HCT116 (cell line): ENCODE results near the gene NDUFB10. TPM values are rescaled to one million over a fixed set of nuclear protein-coding genes. Genes with fewer than 3 reads are reported as not detected.

ENCODE experiments used
- ATAC-seq: fragments of 200-7000 bp; cut with Tn5 transposase; 2 replicates; pipeline ENCODE4 v1.9.1; 2020; ENCODE audit warnings: mild to moderate bottlenecking, moderate library complexity
- BruUV-seq: library from RNA; stranded (reverse); fragments of 400-500 nt; replicated peaks from 2 replicates; lab custom pipeline; 2021; lab: Mats Ljungman, UMichigan
- CTCF ChIA-PET: fragments of 300-600 bp; sonication (Branson Sonifier 250); formaldehyde crosslinking; loops from one replicate; lab custom pipeline; 2021; ENCODE audit warnings: antibody characterized with exemption; lab: Charles Lee
- POLR2A ChIA-PET: fragments of 300-600, 350-600 bp; sonication (Branson Sonifier 250); formaldehyde crosslinking; loops from one replicate; lab custom pipeline; 2021; ENCODE audit warnings: antibody characterized with exemption; lab: Charles Lee
- RAD21 ChIA-PET, 2 experiments: fragments of 300-600 bp; sonication (Branson Sonifier 250); formaldehyde crosslinking; loops; one replicate each; lab custom pipeline; 2023; ENCODE audit warnings: low total read pairs in 2 of 2; ENCODE audit not compliant: uncharacterized antibody in 2 of 2, unreplicated experiment in 2 of 2, low non-redundant PET in 1 of 2; lab: Charles Lee
- DNase-seq: peaks from one replicate; pipeline ENCODE4 v3.0.0-alpha.2; 2010; ENCODE audit warnings: low read depth, low spot score
- H2AFZ ChIP-seq: fragments of 200-600 bp; shearing (Covaris generic), sonication (generic); 2 replicates; pipeline ENCODE4 v1.6.1; 2017; ENCODE audit warnings: low read depth, mixed run types, mixed read lengths, antibody characterized with exemption, low read length; ENCODE audit not compliant: poor library complexity, severe bottlenecking
- H3K27ac ChIP-seq: 2 replicates; pipeline ENCODE4 v1.5.1; 2012; ENCODE audit warnings: low read depth, low read length
- H3K27me3 ChIP-seq: fragments of 200-600 bp; sonication (generic); 2 replicates; pipeline ENCODE4 v1.6.1; 2016; ENCODE audit warnings: mixed run types, low read length, mixed read lengths; ENCODE audit not compliant: insufficient read depth
- H3K36me3 ChIP-seq, 2 experiments: fragments of 200-500 bp in 1 of 2; fragments of 200-600 bp in 1 of 2; sonication (Bioruptor generic) in 1 of 2; sonication (generic) in 1 of 2; 2 replicates each; pipeline versions ENCODE4 v1.5.1 to v1.6.1; 2014 to 2016; ENCODE audit warnings: low read length in 2 of 2, inconsistent platforms in 1 of 2, mixed read lengths in 1 of 2, mixed run types in 1 of 2; ENCODE audit not compliant: insufficient read depth in 2 of 2, control insufficient read depth in 1 of 2
- H3K4me1 ChIP-seq, 2 experiments: fragments of 200-600 bp in 1 of 2; sonication (generic) in 1 of 2; 2 replicates each; pipeline versions ENCODE4 v1.5.1 to v1.6.1; 2012 to 2017; ENCODE audit warnings: low read length in 2 of 2, inconsistent platforms in 1 of 2, mild to moderate bottlenecking in 1 of 2, mixed read lengths in 1 of 2, mixed run types in 1 of 2, moderate library complexity in 1 of 2; ENCODE audit not compliant: insufficient read depth in 2 of 2, control insufficient read depth in 1 of 2
- H3K4me2 ChIP-seq: fragments of 200-600 bp; sonication (generic); 2 replicates; pipeline ENCODE4 v1.6.1; 2017; ENCODE audit warnings: mixed run types, low read length, mixed read lengths
- H3K4me3 ChIP-seq, 2 experiments: fragments of 200-600 bp in 1 of 2; sonication (generic) in 1 of 2; replicated peaks in 1 of 2; 2 replicates each; pipeline ENCODE4 v1.5.1; 2011 to 2016; ENCODE audit warnings: low read length in 2 of 2, control low read depth in 1 of 2, low read depth in 1 of 2, mild to moderate bottlenecking in 1 of 2, mixed read lengths in 1 of 2, mixed run types in 1 of 2
- H3K79me2 ChIP-seq: fragments of 200-600 bp; sonication (generic); 2 replicates; pipeline ENCODE4 v1.6.1; 2017; ENCODE audit warnings: mild to moderate bottlenecking, mixed run types, low read length, moderate library complexity, mixed read lengths; ENCODE audit not compliant: insufficient read depth
- H3K9ac ChIP-seq: fragments of 200-600 bp; sonication (generic); 2 replicates; pipeline ENCODE4 v1.6.1; 2016; ENCODE audit warnings: low read length, mixed read lengths
- H3K9me2 ChIP-seq: fragments of 200-600 bp; sonication (generic), shearing (Covaris generic); 2 replicates; pipeline ENCODE4 v1.6.1; 2017; ENCODE audit warnings: mixed run types, mild to moderate bottlenecking, moderate library complexity; ENCODE audit not compliant: insufficient read depth
- H3K9me3 ChIP-seq, 2 experiments: fragments of 200-500 bp in 1 of 2; fragments of 200-600 bp in 1 of 2; sonication (Bioruptor generic) in 1 of 2; sonication (generic) in 1 of 2; 2 replicates each; pipeline ENCODE4 v1.6.1; 2014 to 2017; ENCODE audit warnings: low read length in 2 of 2, mixed read lengths in 2 of 2, inconsistent platforms in 1 of 2, low read depth in 1 of 2, mild to moderate bottlenecking in 1 of 2, mixed run types in 1 of 2, moderate library complexity in 1 of 2; ENCODE audit not compliant: control insufficient read depth in 1 of 2, insufficient read depth in 1 of 2
- H4K20me1 ChIP-seq: fragments of 200-600 bp; sonication (generic), shearing (Covaris generic); 2 replicates; pipeline ENCODE4 v1.6.1; 2017; ENCODE audit warnings: mixed run types, mild to moderate bottlenecking, moderate library complexity; ENCODE audit not compliant: insufficient read depth
- EGR1 ChIP-seq: IDR thresholded peaks from 2 replicates; pipeline ENCODE4 v1.6.1; 2012; ENCODE audit warnings: low read depth
- ELF1 ChIP-seq: IDR thresholded peaks from 2 replicates; pipeline ENCODE4 v1.6.1; 2012; ENCODE audit warnings: low read depth, borderline replicate concordance
- SRF ChIP-seq: IDR thresholded peaks from 2 replicates; pipeline ENCODE4 v1.6.1; 2012; ENCODE audit warnings: low read depth
- TCF7L2 ChIP-seq: IDR thresholded peaks from 2 replicates; pipeline ENCODE4 v1.7.0; 2011; ENCODE audit warnings: borderline replicate concordance, inconsistent platforms; ENCODE audit not compliant: insufficient read depth, insufficient read length; ENCODE audit errors: extremely low read depth
- ZFX ChIP-seq: fragments of 450-650 bp; IDR thresholded peaks from 2 replicates; pipeline ENCODE4 v1.6.1; 2017
- ZNF274 ChIP-seq: fragments of 200-500 bp; sonication (Bioruptor generic); IDR thresholded peaks from 2 replicates; pipeline ENCODE4 v1.6.1; 2014; ENCODE audit warnings: mild to moderate bottlenecking, low read depth, low read length, inconsistent platforms
- intact Hi-C: fragments of 100-400 bp; cut with micrococcal nuclease; formaldehyde crosslinking; loops from 2 replicates; pipeline ENCODE4 v1.10.0; 2022
- total RNA-seq: library from RNA; stranded (reverse); gene quantifications from one replicate; pipeline ENCODE4 v1.2.1, GENCODE V29; 2021; ENCODE audit not compliant: unreplicated experiment

Gene NDUFB10
- total RNA-seq, 1 experiment from 2014 or later: 273 TPM

DNA sequence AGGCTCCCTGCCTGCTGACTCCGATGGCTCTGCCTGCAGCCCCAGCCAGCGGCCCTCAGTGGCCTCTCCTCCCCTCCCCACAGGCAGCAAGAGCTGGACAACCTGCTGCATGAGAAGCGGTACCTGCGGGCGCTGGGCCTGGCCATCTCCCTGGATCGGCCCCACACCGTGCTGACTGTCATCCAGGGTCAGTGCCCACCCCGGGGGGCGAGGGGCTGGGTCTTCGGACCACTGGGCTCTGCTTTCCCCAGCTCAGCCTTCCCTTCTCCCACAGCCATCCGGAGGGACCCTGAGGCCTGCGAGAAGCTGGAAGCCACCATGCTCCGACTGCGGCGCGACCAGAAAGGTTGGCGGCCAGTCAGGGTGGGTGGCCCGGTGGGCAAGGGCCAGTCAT is 18.5 kb downstream of the NDUFB10 start (continued):
- TF ChIP-seq SRF (no peak), ZNF274 (no peak), ZFX (no peak), EGR1 (no peak), ELF1 (no peak)

DNA sequence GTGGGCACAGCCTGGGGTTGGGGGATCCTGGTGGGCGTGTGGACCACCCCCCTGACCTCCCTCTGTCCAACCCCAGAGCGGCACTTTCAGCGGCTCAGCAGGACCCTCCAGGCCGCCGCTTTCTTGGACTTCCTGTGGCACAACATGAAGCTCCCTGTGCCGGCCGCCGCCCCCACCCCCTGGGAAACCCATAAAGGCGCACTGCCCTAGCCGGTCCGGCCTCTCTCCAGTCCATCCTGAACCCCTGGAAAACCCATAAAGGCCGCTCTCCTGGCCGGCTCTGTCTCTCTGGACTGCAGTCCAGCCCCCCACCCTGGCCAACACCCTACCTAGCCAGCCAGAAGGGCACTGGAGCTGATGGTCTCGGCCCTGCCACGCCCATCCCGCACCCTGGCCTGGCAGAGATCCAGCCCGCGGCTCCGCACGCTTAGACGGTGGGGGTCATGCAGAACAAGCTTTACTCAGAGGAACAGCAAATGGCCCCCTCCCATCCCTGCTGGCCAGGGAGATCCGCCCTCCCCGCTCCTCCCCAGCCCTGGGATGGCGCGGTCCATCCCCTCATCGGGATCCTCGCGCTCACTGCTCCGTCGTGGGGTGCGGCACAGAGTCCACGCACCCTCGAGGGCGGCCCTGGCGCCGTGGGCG is 19.3 kb downstream of the NDUFB10 start:
- RAD21 ChIA-PET: no interaction called here
- Histone ChIP-seq H3K9me2 (no peaks in the 10 kb centered on the region), H3K4me2 (peak overlapping the region; percentile 97), H2AFZ (no peak overlapping the region), H3K79me2 (peaks cover 15% of the 10 kb centered on the region), H3K4me3 (peak overlapping the region; percentile 60 to 65)
- CTCF ChIA-PET: interaction anchor here (1.0 to 1.7 kb wide), 3 partner anchors 14 to 162 kb away, joined by 3 to 8 read pairs (median 5); partner anchors contain the start of gene RPS2
- TSS peak; percentile 46 for BruUV-seq
- ATAC-seq (no peak), DNase-seq (no peak)
- TF ChIP-seq TCF7L2: no peak
- TF ChIP-seq, all 23 proteins: peak for 0
- intact Hi-C loops: no loop called here
- H3K36me3 ChIP-seq: peaks cover 0 to 41% of the 10 kb centered on the region in 2 experiments; a peak in 2 of 4 replicates
- H4K20me1 ChIP-seq: no peaks in the 10 kb centered on the region
- H3K27me3 ChIP-seq: no peaks in the 10 kb centered on the region
- H3K27ac ChIP-seq: peak overlapping the region; percentile 88
- peak overlapping the region; percentile 84 for H3K9ac ChIP-seq
- POLR2A ChIA-PET: interaction anchor here (1.5 to 12.5 kb wide), 4 partner anchors 9 to 177 kb away, joined by 5 to 104 read pairs (median 10); partner anchors contain the start of genes NDUFB10, RNF151, RPS2 and TRAF7
- no peaks in the 10 kb centered on the region for H3K9me3 ChIP-seq
- H3K4me1 ChIP-seq: peaks cover 40 to 64% of the 10 kb centered on the region in 2 experiments
